K562 (cell line): Measurements from ENCODE around the gene RNU6-9. TPM values are rescaled to one million over a fixed set of nuclear protein-coding genes. Genes with fewer than 3 reads are reported as not detected.

Experiments used
- ARID2 ChIP-seq: fragments of 450-650 bp; IDR thresholded peaks from 2 replicates; pipeline ENCODE4 v1.6.1; 2017; ENCODE audit warnings: antibody characterized with exemption, mild to moderate bottlenecking
- CBX5 ChIP-seq: IDR thresholded peaks from 2 replicates; pipeline ENCODE4 v1.6.1; 2014; ENCODE audit warnings: low read depth, borderline replicate concordance
- CEBPB ChIP-seq: fragments of 450-650 bp; IDR thresholded peaks from 2 replicates; pipeline ENCODE4 v1.6.1; 2016; ENCODE audit warnings: missing genetic modification characterization, missing compliant biosample characterization
- CREBBP ChIP-seq: IDR thresholded peaks from one replicate; pipeline ENCODE4 v1.6.1; 2012; ENCODE audit warnings: low read depth, mild to moderate bottlenecking, control low read depth, inconsistent platforms, low read length
- CXXC5 ChIP-seq: fragments of 250-450 bp; sonication (Bioruptor Pico); IDR thresholded peaks from 2 replicates; pipeline ENCODE4 v1.8.0; 2022; ENCODE audit warnings: inconsistent platforms, mild to moderate bottlenecking, moderate library complexity
- E2F3 ChIP-seq: fragments of 250-450 bp; sonication (Bioruptor Pico); IDR thresholded peaks from 2 replicates; pipeline ENCODE4 v1.4.0; 2020; ENCODE audit warnings: mild to moderate bottlenecking
- EHMT2 ChIP-seq: fragments of 450-650 bp; IDR thresholded peaks from 2 replicates; pipeline ENCODE4 v1.6.1; 2018; ENCODE audit warnings: antibody characterized with exemption
- ERF ChIP-seq: fragments of 450-650 bp; formaldehyde crosslinking; IDR thresholded peaks from 2 replicates; pipeline ENCODE4 v1.4.0; 2020; ENCODE audit warnings: mild to moderate bottlenecking, mixed read lengths
- FUS ChIP-seq: fragments of 200-400 bp; formaldehyde crosslinking; optimal IDR thresholded peaks from 2 replicates; pipeline ENCODE3; 2017; ENCODE audit warnings: low read depth, low read length
- KDM5B ChIP-seq: fragments of 200-600 bp; sonication (generic); IDR thresholded peaks from 2 replicates; pipeline ENCODE4 v1.6.1; 2012; ENCODE audit warnings: low read depth, mild to moderate bottlenecking, moderate library complexity, low read length, control low read depth, inconsistent platforms; ENCODE audit not compliant: insufficient replicate concordance
- L3MBTL2 ChIP-seq: fragments of 450-650 bp; IDR thresholded peaks from 2 replicates; pipeline ENCODE4 v1.6.1; 2016; ENCODE audit warnings: mild to moderate bottlenecking, moderate library complexity
- MCM3 ChIP-seq: fragments of 450-650 bp; IDR thresholded peaks from 2 replicates; pipeline ENCODE4 v1.6.1; 2016
- MEF2A ChIP-seq: IDR thresholded peaks from 2 replicates; pipeline ENCODE4 v1.6.1; 2011; ENCODE audit warnings: low read depth, mild to moderate bottlenecking, low read length, moderate library complexity; ENCODE audit not compliant: control insufficient read depth
- MEIS2 ChIP-seq: fragments of 450-650 bp; IDR thresholded peaks from 2 replicates; pipeline ENCODE4 v1.6.1; 2014; ENCODE audit warnings: mild to moderate bottlenecking; ENCODE audit not compliant: partially characterized antibody
- MYNN ChIP-seq, 2 experiments: sonication (generic); formaldehyde crosslinking in 1 of 2; IDR thresholded peaks; 2 replicates each; pipeline versions ENCODE4 v1.5.0 to v1.6.1; 2016 to 2020; ENCODE audit warnings: antibody characterized with exemption in 1 of 2, missing genetic modification reagents in 1 of 2
- NCOA4 ChIP-seq: fragments of 450-650 bp; IDR thresholded peaks from 2 replicates; pipeline ENCODE4 v1.6.1; 2018; ENCODE audit warnings: mild to moderate bottlenecking; ENCODE audit not compliant: partially characterized antibody
- PHTF2 ChIP-seq: fragments of 250-450 bp; sonication (Bioruptor Pico); IDR thresholded peaks from 2 replicates; pipeline ENCODE4 v1.5.0; 2021; ENCODE audit warnings: mild to moderate bottlenecking
- PML ChIP-seq: IDR thresholded peaks from 2 replicates; pipeline ENCODE4 v1.6.1; 2012; ENCODE audit warnings: low read length, inconsistent platforms
- RBBP5 ChIP-seq: fragments of 200-600 bp; sonication (generic); IDR thresholded peaks from 2 replicates; pipeline ENCODE4 v1.6.1; 2012; ENCODE audit warnings: borderline replicate concordance, mild to moderate bottlenecking, low read length, control low read depth, inconsistent platforms; ENCODE audit not compliant: insufficient read depth, poor library complexity, severe bottlenecking
- SMAD2 ChIP-seq: fragments of 150-350 bp; IDR thresholded peaks from 2 replicates; pipeline ENCODE4 v1.6.1; 2014; ENCODE audit warnings: low read depth, mild to moderate bottlenecking, low read length
- TGIF2 ChIP-seq: sonication (generic); formaldehyde crosslinking; IDR thresholded peaks from 2 replicates; pipeline ENCODE4 v1.8.1; 2022; ENCODE audit warnings: mild to moderate bottlenecking, missing genetic modification reagents, moderate library complexity
- ZFP1 ChIP-seq: fragments of 450-650 bp; formaldehyde crosslinking; IDR thresholded peaks from 2 replicates; pipeline ENCODE4 v1.4.0; 2020; ENCODE audit warnings: mild to moderate bottlenecking, mixed read lengths
- ZFPM2 ChIP-seq: fragments of 250-450 bp; sonication (Bioruptor Pico); IDR thresholded peaks from 2 replicates; pipeline ENCODE4 v1.5.1; 2022; ENCODE audit warnings: mild to moderate bottlenecking
- ZNF232 ChIP-seq: sonication (generic); formaldehyde crosslinking; IDR thresholded peaks from 2 replicates; pipeline ENCODE4 v1.8.0; 2022; ENCODE audit warnings: mild to moderate bottlenecking, missing genetic modification reagents
- ZNF780A ChIP-seq: fragments of 250-450 bp; sonication (Bioruptor Pico); IDR thresholded peaks from 2 replicates; pipeline ENCODE4 v1.5.0; 2021; ENCODE audit warnings: mild to moderate bottlenecking
- ZZZ3 ChIP-seq: fragments of 450-650 bp; IDR thresholded peaks from 2 replicates; pipeline ENCODE4 v1.6.1; 2016; ENCODE audit warnings: antibody characterized with exemption, mild to moderate bottlenecking, moderate library complexity
- polyA plus RNA-seq, 8 experiments: library from polyadenylated mRNA; depleted of rRNA in 4 of 8; stranded (reverse) in 5 of 8; unstranded in 3 of 8; fragments of >200 nt; fragmentation: Nextera tagmentation in 2 of 8; fragmentation: Illumina TruSeq in 1 of 8; extraction: Ambion mirVana in 2 of 8; extraction: Trizol in 1 of 8; gene quantifications; 2 replicates each; pipeline versions ENCODE4 v1.2.1 to v1.2.3, GENCODE V29; 2011 to 2014; ENCODE audit warnings: inconsistent platforms in 1 of 8, missing spikeins in 1 of 8
- total RNA-seq, 7 experiments: library from RNA; depleted of rRNA in 6 of 7; stranded (reverse); fragments of >200 nt in 6 of 7; fragmentation: Illumina TruSeq in 2 of 7; extraction: Trizol in 2 of 7; gene quantifications; 2 replicates each; pipeline versions ENCODE4 v1.2.1 to v1.2.3, GENCODE V29; 2011 to 2021; ENCODE audit warnings: low replicate concordance in 1 of 7
- TF ChIP-seq, protein P1 (sequence below): sonication (generic); formaldehyde crosslinking; IDR thresholded peaks from 2 replicates; pipeline ENCODE4 v1.8.0; 2022; ENCODE audit warnings: mild to moderate bottlenecking, missing genetic modification reagents
- TF ChIP-seq, protein P2 (sequence below): fragments of 250-450 bp; sonication (Bioruptor Pico); IDR thresholded peaks from 2 replicates; pipeline ENCODE4 v1.4.0; 2020; ENCODE audit warnings: mild to moderate bottlenecking
- TF ChIP-seq, protein P3 (sequence below): sonication (generic); formaldehyde crosslinking; IDR thresholded peaks from 2 replicates; pipeline ENCODE4 v1.9.0; 2022; ENCODE audit warnings: mild to moderate bottlenecking, missing genetic modification reagents

The RNU6-9 gene
- total and polyA plus RNA-seq, 9 of the 15 experiments (the other 6 are each of a cell fraction or from before 2014, with no cell fraction given) = not detected

DNA sequence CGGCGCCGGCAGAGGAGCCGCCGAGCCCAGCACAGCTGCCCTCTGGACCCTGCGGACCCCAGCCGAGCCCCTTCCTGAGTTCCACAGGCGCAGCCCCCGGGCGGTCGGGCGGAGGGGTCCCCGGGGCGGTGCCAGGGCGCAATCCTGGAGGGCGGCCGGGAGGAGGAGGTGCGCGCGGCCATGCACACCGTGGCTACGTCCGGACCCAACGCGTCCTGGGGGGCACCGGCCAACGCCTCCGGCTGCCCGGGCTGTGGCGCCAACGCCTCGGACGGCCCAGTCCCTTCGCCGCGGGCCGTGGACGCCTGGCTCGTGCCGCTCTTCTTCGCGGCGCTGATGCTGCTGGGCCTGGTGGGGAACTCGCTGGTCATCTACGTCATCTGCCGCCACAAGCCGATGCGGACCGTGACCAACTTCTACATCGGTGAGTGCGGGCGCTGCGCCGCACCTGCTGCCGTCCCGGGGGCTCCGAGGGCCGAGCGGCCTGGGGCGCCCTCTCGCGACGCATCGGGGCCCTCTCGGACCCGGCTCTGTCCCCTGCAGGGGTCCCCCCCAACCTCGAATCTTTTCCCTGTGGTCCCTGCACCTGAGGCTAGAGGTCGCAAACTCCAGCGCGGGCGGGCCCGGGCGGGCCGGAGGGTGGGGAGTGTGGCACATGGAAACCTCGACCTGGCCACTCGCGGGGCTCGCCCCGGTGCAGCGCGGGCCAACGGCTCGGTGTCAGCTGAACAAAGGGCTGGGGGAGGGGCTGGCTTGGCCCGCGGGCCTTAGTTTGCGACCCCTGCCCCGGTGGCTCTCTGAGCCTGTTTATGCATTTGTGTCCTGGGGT, 24.3 kb downstream of the RNU6-9 start, which contains the start of gene KISS1R (continued):
- TF ChIP-seq, protein P1, sequence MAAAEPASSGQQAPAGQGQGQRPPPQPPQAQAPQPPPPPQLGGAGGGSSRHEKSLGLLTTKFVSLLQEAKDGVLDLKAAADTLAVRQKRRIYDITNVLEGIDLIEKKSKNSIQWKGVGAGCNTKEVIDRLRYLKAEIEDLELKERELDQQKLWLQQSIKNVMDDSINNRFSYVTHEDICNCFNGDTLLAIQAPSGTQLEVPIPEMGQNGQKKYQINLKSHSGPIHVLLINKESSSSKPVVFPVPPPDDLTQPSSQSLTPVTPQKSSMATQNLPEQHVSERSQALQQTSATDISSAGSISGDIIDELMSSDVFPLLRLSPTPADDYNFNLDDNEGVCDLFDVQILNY (CRISPR knock-in tag) = no peak; the same call in 1 of the 2 replicates
- TF ChIP-seq CBX5 (no peak), ZFPM2 (no peak), CEBPB (tag) (no peak), MCM3 (no peak), FUS (no peak), E2F3 (peak; percentile 78), ZNF780A (CRISPR knock-in tag) (no peak), PML (peak; percentile 31; the same call in 1 of the 2 replicates), RBBP5 (peak; percentile 62), CXXC5 (CRISPR knock-in tag) (peak; percentile 93), SMAD2 (no peak), ERF (CRISPR knock-in tag) (peak; percentile 89; the same call in 1 of the 2 replicates), ZZZ3 (no peak), MEF2A (no peak), MYNN (IDR thresholded peaks at IDR 0.05) (no peak), MYNN (CRISPR knock-in tag; IDR thresholded peaks at IDR 0.05) (no peak), TGIF2 (CRISPR knock-in tag) (peak; percentile 82; the same call in 1 of the 2 replicates), EHMT2 (no peak), CREBBP (no peak), ARID2 (no peak), MEIS2 (no peak), L3MBTL2 (peak; percentile 85), ZFP1 (CRISPR knock-in tag) (no peak), NCOA4 (no peak), PHTF2 (CRISPR knock-in tag) (no peak), ZNF232 (CRISPR knock-in tag) (0 out of 2 replicates have a peak, but pooled peaks have one; percentile 69), KDM5B (no peak)
- TF ChIP-seq, protein P2, sequence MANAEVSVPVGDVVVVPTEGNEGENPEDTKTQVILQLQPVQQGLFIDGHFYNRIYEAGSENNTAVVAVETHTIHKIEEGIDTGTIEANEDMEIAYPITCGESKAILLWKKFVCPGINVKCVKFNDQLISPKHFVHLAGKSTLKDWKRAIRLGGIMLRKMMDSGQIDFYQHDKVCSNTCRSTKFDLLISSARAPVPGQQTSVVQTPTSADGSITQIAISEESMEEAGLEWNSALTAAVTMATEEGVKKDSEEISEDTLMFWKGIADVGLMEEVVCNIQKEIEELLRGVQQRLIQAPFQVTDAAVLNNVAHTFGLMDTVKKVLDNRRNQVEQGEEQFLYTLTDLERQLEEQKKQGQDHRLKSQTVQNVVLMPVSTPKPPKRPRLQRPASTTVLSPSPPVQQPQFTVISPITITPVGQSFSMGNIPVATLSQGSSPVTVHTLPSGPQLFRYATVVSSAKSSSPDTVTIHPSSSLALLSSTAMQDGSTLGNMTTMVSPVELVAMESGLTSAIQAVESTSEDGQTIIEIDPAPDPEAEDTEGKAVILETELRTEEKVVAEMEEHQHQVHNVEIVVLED (CRISPR knock-in tag) = no peak
- TF ChIP-seq, protein P3, sequence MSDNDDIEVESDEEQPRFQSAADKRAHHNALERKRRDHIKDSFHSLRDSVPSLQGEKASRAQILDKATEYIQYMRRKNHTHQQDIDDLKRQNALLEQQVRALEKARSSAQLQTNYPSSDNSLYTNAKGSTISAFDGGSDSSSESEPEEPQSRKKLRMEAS (CRISPR knock-in tag) = peak; percentile 80
